OCI-M2 (cell line): ENCODE results near the gene SIRT2.
"Not testable (repeated sequence)": the region's sequence is repeated elsewhere in the genome, so short reads cannot be mapped to it uniquely, and the experiment has no call there.

ENCODE experiments used
- DNase-seq: peaks from one replicate; lab custom pipeline; 2025; ENCODE audit not compliant: unreplicated experiment; lab: John Stamatoyannopoulos, UW

The SIRT2 gene

GRCh38 chr19:38898788-38899446, 501 bp downstream of the SIRT2 start:
- no peak for DNase-seq

GRCh38 chr19:38894968-38895367, 4.5 kb downstream of the SIRT2 start:
- no peak for DNase-seq

- no peak for DNase-seq
Observed at GRCh38 chr19:38893341-38893771, 6.1 kb downstream of the SIRT2 start.

DNA sequence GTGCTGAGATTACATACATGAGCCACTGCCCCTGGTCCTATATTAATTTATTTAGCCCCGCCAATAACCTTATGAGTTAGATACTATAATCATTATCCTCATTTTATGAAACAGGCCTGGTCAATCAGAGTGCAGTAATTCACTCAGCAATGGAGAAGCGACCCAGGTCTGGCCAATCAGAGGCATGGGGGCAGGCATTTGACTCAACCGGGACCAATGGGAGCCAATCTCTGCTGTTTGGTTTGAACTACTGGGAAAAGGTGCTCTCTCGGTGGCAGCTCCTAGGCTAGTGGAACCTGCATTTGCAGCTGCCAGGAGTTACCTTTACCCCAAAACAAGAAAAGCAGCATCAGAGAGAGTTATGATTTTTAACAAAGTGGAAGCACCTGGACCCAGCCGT, 6.6 kb downstream of the SIRT2 start:
- no peak for DNase-seq

DNA sequence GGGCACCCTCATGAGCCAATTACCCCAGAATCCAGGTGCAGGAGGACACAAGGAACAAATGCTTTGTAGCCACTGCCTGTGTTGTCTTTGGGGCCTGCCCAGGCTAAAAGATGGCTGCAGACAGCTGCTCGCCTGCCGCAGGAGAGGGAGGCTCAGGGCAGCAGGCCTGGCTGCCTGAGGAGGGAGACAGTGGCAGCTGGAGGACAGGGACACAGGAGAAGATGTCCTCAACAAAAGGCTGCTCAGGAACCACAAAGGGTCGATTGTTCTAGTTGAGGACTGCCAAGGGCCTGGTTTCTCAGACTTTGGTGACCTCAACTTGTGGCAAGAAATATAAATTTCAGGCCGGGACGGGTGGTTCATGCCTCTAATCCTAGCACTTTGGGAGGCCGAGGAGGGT, 7.6 kb downstream of the SIRT2 start:
- DNase-seq: no peak

DNA sequence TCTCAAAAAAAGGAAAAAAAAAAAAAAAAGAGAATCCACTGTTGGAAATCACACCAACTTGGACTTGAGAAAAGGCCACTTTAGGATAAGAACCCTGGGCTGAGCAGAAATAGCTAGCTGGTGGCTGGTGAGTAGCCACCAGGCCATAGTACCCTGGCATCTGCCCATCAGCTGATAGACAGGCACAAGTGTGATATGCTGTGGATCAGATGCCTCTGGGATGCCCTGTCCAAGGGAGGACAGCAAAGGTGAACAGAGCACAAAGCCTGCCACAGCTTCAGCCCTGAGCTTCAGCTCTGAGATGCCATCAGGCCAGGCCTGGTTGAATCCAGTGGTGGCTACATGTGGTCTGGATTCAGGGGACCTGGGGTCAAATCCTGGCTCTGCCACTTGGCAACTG, 8.7 kb downstream of the SIRT2 start:
- DNase-seq: no peak

DNA sequence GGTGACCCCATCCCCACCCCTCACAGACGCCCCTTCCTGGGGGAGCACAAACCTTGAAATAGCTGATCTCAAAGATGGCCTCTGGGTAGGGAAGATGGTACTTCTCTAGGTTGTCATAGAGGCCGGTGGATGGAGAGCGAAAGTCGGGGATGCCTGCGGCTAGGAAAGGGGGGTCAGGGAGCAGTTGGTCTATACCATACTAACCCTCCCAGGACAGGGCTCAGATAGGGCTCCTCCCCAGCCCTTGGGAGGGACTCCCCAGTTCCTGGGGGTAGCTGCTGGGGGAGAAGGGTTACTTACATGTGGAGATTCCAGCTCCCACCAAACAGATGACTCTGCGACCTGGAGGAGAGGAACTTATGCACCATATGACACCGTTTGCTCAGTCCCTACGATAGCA, 9.6 kb downstream of the SIRT2 start:
- DNase-seq: no peak

- DNase-seq: no peak
Observed at GRCh38 chr19:38888876-38889275, 10.5 kb downstream of the SIRT2 start.

- DNase-seq: not testable (repeated sequence)
Observed at GRCh38 chr19:38884691-38885090, 14.7 kb downstream of the SIRT2 start.

- no peak for DNase-seq
Observed at GRCh38 chr19:38883286-38883685, 16.1 kb downstream of the SIRT2 start.

DNA sequence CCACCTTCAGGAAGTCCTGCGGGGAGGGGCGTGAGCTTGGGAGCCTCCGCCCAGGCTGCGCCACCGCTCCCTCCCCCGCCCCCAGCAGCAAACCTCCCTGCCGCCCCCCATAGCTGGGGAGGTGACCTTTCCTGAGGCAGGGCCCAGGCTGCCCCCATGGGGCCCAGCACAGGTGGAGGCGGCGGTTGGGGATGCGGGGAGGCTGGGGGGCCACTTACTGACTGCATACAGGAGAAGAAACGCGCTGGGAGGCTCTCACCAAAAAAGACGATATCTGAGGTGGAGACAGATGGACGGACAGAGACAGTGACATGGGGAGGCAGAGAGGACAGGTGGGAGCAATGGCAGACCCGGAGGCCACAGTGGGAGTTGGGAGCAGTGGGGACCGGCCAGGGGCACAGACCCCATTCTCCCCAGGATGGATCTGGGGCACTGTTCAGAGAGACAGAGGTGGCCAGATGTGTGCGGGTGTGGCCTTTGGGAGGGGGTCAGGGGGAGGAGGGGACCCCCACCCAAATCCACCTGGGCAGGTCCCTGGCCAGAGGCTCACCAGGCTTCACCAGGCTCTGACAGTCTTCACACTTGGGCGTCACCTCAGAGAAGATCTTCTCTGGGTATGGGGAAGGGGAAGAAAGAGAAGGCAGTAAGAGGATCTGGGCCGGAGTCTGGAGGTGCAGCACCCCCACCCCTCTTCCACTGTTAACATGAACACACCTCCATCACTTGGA, 18.4 kb downstream of the SIRT2 start:
- no peak for DNase-seq

- DNase-seq: no peak
Observed at GRCh38 chr19:38880076-38880881, 19.1 kb downstream of the SIRT2 start.

DNA sequence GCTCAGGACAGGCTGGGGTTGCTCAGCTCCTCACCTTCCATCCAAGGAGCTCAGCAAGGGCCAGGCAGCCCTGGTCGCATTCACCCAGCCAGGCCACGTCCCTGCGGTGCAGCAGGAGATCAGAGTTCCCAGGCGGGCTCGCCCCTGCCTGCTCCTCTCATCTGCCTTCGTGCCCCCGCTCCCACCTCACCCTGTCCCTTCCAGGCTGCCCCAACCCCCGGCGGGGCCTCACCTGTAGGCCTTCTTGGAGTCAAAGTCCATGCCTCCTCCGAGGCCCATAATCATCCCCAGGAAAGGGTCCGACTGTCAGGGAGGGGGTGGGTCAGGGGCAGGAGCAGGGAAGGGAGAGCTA, 20.0 kb downstream of the SIRT2 start:
- no peak for DNase-seq

DNA sequence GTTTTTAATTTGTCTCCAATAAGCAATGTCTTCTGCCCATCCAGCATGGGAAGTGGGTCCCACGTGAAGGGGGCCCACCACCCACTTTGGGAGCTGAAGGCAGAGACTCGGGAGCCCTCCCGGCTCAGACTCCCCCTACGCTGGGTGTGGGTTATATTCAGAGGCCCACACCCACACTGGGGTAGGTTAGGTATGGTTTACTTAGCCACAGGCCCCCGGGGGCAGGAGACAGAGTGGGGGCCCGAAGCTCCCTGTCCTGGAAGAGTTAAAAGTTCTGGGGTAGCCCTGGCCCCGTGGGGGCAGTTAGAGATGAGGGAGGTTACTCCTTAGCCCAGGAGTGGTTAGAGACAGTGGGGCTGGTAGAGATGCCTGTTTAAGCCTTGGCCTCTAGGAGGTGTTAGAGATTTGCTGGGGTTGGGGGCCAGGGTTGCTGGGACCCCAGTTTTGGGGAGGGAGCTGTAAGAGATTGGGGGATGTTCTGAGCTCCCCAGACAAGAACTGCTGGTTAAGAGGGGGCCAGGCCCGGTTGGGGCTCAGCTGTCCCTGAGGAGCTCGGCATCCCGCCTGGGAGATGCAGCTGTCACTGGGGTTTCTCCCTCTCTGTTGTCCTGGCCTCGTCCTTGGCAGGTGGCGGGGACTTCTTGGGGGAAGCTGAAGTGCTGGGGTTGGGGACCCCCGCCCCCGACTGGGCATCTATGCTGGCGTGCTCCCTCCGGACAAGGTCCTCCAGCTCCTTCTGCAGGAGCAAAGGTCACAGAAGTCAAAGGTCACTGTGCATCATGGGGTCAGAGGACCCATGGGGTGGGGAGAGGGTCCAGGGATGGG, 20.6 kb downstream of the SIRT2 start:
- DNase-seq: no peak

DNA sequence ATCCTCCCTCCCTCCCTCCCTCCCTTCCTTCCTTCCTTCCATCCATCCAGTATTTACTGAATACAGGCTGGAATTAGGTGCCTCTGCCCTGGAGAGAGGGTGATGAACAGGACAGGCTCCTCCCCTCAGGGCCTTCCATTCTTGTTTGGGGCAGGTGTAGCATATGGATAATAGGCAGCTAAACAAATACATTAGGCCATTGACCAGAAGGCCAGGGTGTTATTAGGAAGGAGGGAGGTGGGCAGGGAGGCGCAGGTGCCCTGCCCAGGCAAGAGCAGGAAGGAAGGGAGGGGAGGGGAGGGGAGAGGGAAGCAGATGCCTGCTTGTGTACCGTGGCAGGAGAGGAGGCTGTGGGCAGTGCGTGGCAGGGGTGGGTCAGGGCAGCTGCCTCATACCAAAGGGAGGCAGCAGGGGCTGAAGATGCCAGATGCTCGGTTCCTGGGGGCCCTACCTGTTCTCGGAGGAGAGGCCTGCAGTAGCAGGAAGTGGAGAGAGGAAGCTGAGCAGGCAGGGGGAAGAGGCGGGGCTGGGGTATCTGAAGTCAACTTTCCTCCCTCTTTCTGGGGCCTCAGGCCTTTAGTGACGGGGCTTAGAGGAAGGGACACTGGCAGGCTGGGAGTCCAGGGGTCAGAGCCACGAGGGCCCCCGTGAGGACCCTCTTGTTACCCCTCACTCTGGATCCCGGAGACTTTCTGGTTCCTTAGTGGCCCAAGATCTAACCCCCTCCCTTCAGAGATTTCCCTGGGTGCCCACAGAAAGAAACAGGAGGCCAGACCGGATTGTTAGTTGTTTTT, 21.4 kb downstream of the SIRT2 start, which contains the start of gene RINL:
Gene RINL (minus strand): TSS at position 495 of the 794 bp plus-strand sequence. CDS start 1,533 bp downstream, outside the sequence.
- DNase-seq: no peak

DNA sequence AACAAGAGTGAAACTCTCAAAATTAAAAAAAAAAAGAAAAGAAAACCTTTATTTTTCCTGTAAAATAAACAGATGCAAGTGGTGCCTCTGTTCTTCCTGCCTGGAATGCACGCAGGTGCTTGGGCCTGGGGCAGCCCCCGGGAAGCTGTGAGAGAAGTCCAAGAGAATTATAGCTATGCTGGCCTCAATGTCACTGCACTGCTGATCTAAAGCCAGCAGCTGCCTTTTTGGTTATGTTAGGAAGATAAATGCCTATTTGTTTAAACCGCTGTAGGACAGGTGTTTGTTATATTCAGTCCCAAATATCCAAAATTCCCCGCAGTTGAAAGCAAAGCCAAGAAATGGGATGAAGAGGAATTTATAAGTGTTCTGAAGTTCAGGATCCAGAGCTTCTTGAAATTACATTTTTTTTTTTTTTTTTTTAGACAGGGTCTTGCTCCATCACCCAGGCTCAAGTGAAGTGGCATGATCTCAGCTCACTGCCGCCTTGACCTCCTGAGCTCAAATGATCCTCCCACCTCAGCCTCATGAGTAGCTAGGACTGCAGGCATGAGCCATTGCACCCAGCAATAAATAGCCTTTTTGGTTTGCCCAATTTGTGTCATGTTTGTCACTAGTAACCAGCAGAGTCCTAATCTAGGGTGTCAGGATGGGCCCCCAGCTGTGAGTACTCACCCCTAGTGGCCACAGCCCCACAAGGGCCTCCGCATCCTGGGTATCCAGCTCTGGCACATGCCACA, 23.6 kb downstream of the SIRT2 start:
- no peak for DNase-seq

GRCh38 chr19:38873400-38873799, 26.0 kb downstream of the SIRT2 start:
- DNase-seq: not testable (repeated sequence)

GRCh38 chr19:38870612-38871011, 28.8 kb downstream of the SIRT2 start:
- DNase-seq: no peak

DNA sequence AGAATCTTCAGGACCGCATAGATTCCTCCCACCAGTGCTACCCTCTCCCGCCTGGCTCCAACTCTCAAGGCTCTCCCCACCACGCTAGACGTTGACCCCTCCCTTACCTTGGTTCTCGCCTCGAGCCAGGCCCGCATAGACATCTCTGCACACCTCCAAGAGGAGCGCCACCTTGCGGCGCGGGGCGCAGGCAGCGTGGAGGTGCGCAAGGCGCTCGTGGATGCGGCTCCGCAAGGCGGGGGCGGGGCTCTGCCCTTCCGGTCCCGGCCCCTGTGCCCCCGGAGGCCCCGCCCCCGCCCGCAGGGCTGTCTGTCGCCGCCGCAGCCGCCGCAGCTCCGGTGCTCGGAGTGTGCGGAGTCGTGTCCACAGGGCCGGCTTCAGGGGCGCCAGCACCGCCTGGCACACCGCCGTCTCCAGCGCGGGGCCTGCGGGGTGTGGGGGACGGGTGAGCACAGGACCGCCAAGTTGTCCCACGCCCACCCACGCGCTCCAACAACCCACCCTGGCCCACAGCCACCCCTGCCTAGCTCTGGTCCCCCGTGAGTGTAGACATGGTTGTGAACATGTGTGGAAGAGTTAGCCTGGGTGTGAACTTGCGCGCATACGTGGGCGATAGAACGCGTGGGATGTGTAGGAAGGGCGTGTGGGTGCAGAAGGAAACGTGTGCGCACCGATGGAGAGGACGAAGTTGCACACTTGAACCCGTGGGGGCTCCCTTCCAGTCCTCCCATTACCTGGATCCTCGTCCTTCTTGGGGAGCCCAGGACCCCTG, 29.4 kb downstream of the SIRT2 start:
- no peak for DNase-seq
